Esophagus mucosa (tissue), 1 donor: Measurements from ENCODE around the gene SCRT2. TPM values are rescaled to one million over a fixed set of nuclear protein-coding genes. Genes with fewer than 3 reads are reported as not detected.
"Not testable (repeated sequence)": the region's sequence is repeated elsewhere in the genome, so short reads cannot be mapped to it uniquely, and the experiment has no call there.

Experiments
- ATAC-seq: fragments of 200-7000 bp; cut with Tn5 transposase; one replicate; pipeline ENCODE4 v1.9.1; 2020
- total RNA-seq: library from RNA; stranded (reverse); gene quantifications from one replicate; pipeline ENCODE4 v1.2.4, GENCODE V29; 2023
- donor health status: DM: yes; HTN: yes; CAD: no.

The SCRT2 gene
- total RNA-seq, result not detected

- ATAC-seq, result peak; percentile 89
Observed at GRCh38 chr20:675453-676314, at the start of gene SCRT2. SCRT2 (minus strand) TSS chr20:675802; CDS start chr20:675601, 201 bp downstream.

GRCh38 chr20:724797-725196, 49.2 kb upstream of the SCRT2 start:
- ATAC-seq, result not testable (repeated sequence)

GRCh38 chr20:723756-724155, 48.2 kb upstream of the SCRT2 start:
- peak; percentile 70 for ATAC-seq

- ATAC-seq, result no peak
Observed at GRCh38 chr20:722822-723644, 47.4 kb upstream of the SCRT2 start.

GRCh38 chr20:721876-722275, 46.3 kb upstream of the SCRT2 start:
- no peak for ATAC-seq

GRCh38 chr20:719816-720215, 44.2 kb upstream of the SCRT2 start:
- no peak for ATAC-seq

- ATAC-seq, result no peak
Observed at GRCh38 chr20:719068-719467, 43.5 kb upstream of the SCRT2 start.

GRCh38 chr20:717832-718231, 42.2 kb upstream of the SCRT2 start:
- ATAC-seq, result no peak

- no peak for ATAC-seq
Observed at GRCh38 chr20:717271-717670, 41.7 kb upstream of the SCRT2 start.

- no peak for ATAC-seq
Observed at GRCh38 chr20:714453-714852, 38.9 kb upstream of the SCRT2 start.

GRCh38 chr20:711576-711975, 36.0 kb upstream of the SCRT2 start:
- ATAC-seq, result peak; percentile 25

GRCh38 chr20:710780-711450, 35.3 kb upstream of the SCRT2 start:
- no peak for ATAC-seq

- no peak for ATAC-seq
Observed at GRCh38 chr20:709991-710779, 34.6 kb upstream of the SCRT2 start.

GRCh38 chr20:709423-709822, 33.8 kb upstream of the SCRT2 start:
- no peak for ATAC-seq

- peak; percentile 55 for ATAC-seq
Observed at GRCh38 chr20:708956-709355, 33.4 kb upstream of the SCRT2 start.

GRCh38 chr20:707451-708110, 32.0 kb upstream of the SCRT2 start:
- no peak for ATAC-seq

- no peak for ATAC-seq
Observed at GRCh38 chr20:706366-706885, 30.8 kb upstream of the SCRT2 start.

GRCh38 chr20:704726-705125, 29.1 kb upstream of the SCRT2 start:
- no peak for ATAC-seq

GRCh38 chr20:703426-703825, 27.8 kb upstream of the SCRT2 start:
- no peak for ATAC-seq

- ATAC-seq, result no peak
Observed at GRCh38 chr20:703006-703405, 27.4 kb upstream of the SCRT2 start.

GRCh38 chr20:701401-702129, 26.0 kb upstream of the SCRT2 start:
- ATAC-seq, result no peak
